ENCODE results near the gene GRB2.

GRCh38 chr17:75428543-75429469 is 23.3 kb upstream of the GRB2 start:
- TF ChIP-seq CTCF (IDR thresholded peaks at IDR 0.05; ENCODE audit: poor library complexity) (no peak), EZH2 (IDR thresholded peaks at IDR 0.05; ENCODE audit: borderline replicate concordance) (no peak)
